ENCODE measurements around the gene ALDH1L1.

The ALDH1L1 gene

GRCh38 chr3:126121074-126121473, 59.3 kb downstream of the ALDH1L1 start:
- no peak overlapping the region for H3K27ac ChIP-seq
- H3K4me3 ChIP-seq (ENCODE audit: low read depth, low read length), result no peak overlapping the region
- in situ Hi-C loops (cut with HindIII; ENCODE audit: low pct_ligation_motif_present, low sequenced_read_pairs), result no loop called here
- no peak for TF ChIP-seq CTCF (IDR thresholded peaks at IDR 0.05; ENCODE audit: low read depth, low read length, missing control alignments)
- no peaks in the 10 kb centered on the region for H3K27me3 ChIP-seq (replicated peaks)
- no peaks in the 10 kb centered on the region for H3K36me3 ChIP-seq (replicated peaks)
- DNase-seq, result no peak

- in situ Hi-C loops (cut with HindIII; ENCODE audit: low pct_ligation_motif_present, low sequenced_read_pairs), result no loop called here
- DNase-seq, result no peak
- no peaks in the 10 kb centered on the region for H3K27me3 ChIP-seq (replicated peaks)
- no peak overlapping the region for H3K27ac ChIP-seq
- no peak for TF ChIP-seq CTCF (IDR thresholded peaks at IDR 0.05; ENCODE audit: low read depth, low read length, missing control alignments)
- H3K4me3 ChIP-seq (ENCODE audit: low read depth, low read length), result no peak overlapping the region
- no peaks in the 10 kb centered on the region for H3K36me3 ChIP-seq (replicated peaks)
Measured at GRCh38 chr3:126119976-126120375, 60.4 kb downstream of the ALDH1L1 start.

- in situ Hi-C loops (cut with HindIII; ENCODE audit: low pct_ligation_motif_present, low sequenced_read_pairs), result no loop called here
- Histone ChIP-seq H3K27ac (no peak overlapping the region), H3K36me3 (replicated peaks) (no peaks in the 10 kb centered on the region), H3K4me3 (ENCODE audit: low read depth, low read length) (no peak overlapping the region), H3K27me3 (replicated peaks) (no peaks in the 10 kb centered on the region)
- DNase-seq, result no peak
- TF ChIP-seq CTCF (IDR thresholded peaks at IDR 0.05; ENCODE audit: low read depth, low read length, missing control alignments), result no peak
Measured at GRCh38 chr3:126119008-126119675, 61.2 kb downstream of the ALDH1L1 start.

- no peak for TF ChIP-seq CTCF (IDR thresholded peaks at IDR 0.05; ENCODE audit: low read depth, low read length, missing control alignments)
Measured at GRCh38 chr3:126118591-126118990, 61.8 kb downstream of the ALDH1L1 start.

GRCh38 chr3:126117786-126118185, 62.6 kb downstream of the ALDH1L1 start:
- in situ Hi-C loops (cut with HindIII; ENCODE audit: low pct_ligation_motif_present, low sequenced_read_pairs), result no loop called here
- no peak for TF ChIP-seq CTCF (IDR thresholded peaks at IDR 0.05; ENCODE audit: low read depth, low read length, missing control alignments)

More at GRCh38 chr3:126118591-126118990, 61.8 kb downstream of the ALDH1L1 start:
- Histone ChIP-seq H3K4me3 (ENCODE audit: low read depth, low read length) (no peak overlapping the region), H3K27ac (no peak overlapping the region), H3K36me3 (replicated peaks) (no peaks in the 10 kb centered on the region), H3K27me3 (replicated peaks) (no peaks in the 10 kb centered on the region)
- no peak for DNase-seq
- in situ Hi-C loops (cut with HindIII; ENCODE audit: low pct_ligation_motif_present, low sequenced_read_pairs), result no loop called here

GRCh38 chr3:126117212-126117611, 63.2 kb downstream of the ALDH1L1 start:
- in situ Hi-C loops (cut with HindIII; ENCODE audit: low pct_ligation_motif_present, low sequenced_read_pairs), result no loop called here
- Histone ChIP-seq H3K27ac (no peak overlapping the region), H3K4me3 (ENCODE audit: low read depth, low read length) (no peak overlapping the region), H3K36me3 (replicated peaks) (no peaks in the 10 kb centered on the region), H3K27me3 (replicated peaks) (no peaks in the 10 kb centered on the region)
- no peak for TF ChIP-seq CTCF (IDR thresholded peaks at IDR 0.05; ENCODE audit: low read depth, low read length, missing control alignments)
- no peak for DNase-seq

More at GRCh38 chr3:126117786-126118185, 62.6 kb downstream of the ALDH1L1 start:
- Histone ChIP-seq H3K36me3 (replicated peaks) (no peaks in the 10 kb centered on the region), H3K4me3 (ENCODE audit: low read depth, low read length) (no peak overlapping the region), H3K27ac (no peak overlapping the region), H3K27me3 (replicated peaks) (no peaks in the 10 kb centered on the region)
- DNase-seq, result no peak

Measured in brain microvascular endothelial cell (primary cell).